Activated naive CD4-positive, alpha-beta T cell treated with anti-CD3 and anti-CD28 coated beads, Interleukin-2, amount 50 U/mL, for 72 hours (primary cell): Measurements from ENCODE around the gene ELFN1. TPM values are rescaled to one million over a fixed set of nuclear protein-coding genes. Genes with fewer than 3 reads are reported as not detected.

Source experiments
- ATAC-seq, 2 donors: fragments of 150-1000 bp; cut with Tn5 transposase; 2 replicates each; pipeline ENCODE4 v1.10.0; 2021; ENCODE audit warnings: mild to moderate bottlenecking in 2 of 2, moderate library complexity in 2 of 2
- DNase-seq, 2 donors: peaks; one replicate each; pipeline ENCODE4 v3.0.0; 2021 to 2022; ENCODE audit warnings: low spot score in 2 of 2
- H3K27ac Mint-ChIP-seq, 2 donors: one replicate each; pipeline ENCODE4 v1.8.0; 2022; ENCODE audit warnings: mild to moderate bottlenecking in 2 of 2, mixed read lengths in 2 of 2
- H3K36me3 Mint-ChIP-seq, 2 donors: one replicate each; pipeline ENCODE4 v1.8.0; 2022; ENCODE audit warnings: mixed read lengths in 2 of 2
- H3K9me3 Mint-ChIP-seq, 2 donors: one replicate each; pipeline ENCODE4 v1.8.0; 2022; ENCODE audit warnings: mixed read lengths in 2 of 2
- total RNA-seq, 2 donors: library from RNA; stranded (reverse); gene quantifications; one replicate each; pipeline ENCODE4 v1.2.3, GENCODE V29; 2022

ELFN1 gene
- total RNA-seq: under 1 TPM in 1 of 2 donors, not detected in 1; 0.07 TPM

DNA sequence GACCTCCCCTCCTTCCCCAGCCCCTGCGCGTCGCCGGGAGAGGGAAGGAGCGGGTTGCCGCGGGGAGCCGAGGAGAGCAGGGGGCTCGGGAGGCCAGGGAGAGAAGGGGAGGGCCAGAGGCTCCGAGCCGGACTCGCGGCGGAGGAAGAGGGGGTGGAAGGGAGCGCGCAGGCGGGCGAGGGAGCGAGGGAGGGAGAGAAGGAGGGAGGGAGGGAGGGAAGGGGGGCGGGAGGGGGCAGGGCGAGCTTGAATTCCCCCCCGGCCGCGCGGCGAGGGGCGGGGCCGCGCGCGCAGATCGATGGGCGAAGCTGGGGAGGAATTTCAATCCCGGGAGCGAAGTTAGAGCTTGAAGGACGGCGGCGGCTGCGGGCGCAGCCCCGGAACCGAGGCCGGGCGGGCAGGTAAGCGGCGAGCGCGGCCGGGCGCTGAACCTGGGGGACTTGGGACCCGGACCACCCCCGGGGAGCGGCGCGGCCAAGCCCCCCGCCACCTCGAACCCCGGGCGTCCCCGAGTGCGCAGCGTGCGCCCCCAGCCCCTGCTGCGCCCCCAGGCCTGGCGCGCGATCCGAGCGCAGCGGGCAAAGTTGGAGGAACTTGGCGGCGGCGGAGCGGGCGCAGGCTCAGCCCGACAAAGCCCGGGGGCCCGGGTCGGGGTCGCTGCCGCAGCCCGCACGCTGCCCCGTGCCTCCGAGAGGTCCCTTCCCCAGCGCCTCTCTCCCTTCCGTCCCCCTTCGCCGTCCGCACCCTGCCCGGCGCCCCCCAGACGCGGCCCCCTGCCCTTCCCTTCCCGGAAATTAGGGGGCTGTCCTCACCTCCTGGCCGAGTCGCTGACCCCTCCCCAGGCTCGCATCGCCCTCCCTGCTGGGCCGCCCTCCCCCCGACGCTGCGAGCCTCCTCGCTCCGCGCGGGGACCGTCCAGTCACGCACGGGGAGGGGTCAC is at the start of gene ELFN1:
Gene ELFN1, plus strand, starts transcription at position 324 of the 940 bp plus-strand sequence. CDS start 74,320 bp downstream, outside the sequence.
- Mint-ChIP-seq H3K36me3 (no peaks in the 10 kb centered on the region), H3K9me3 (no peaks in the 10 kb centered on the region), H3K27ac (no peak within 1 kb of the TSS)
- ATAC-seq (no peak), DNase-seq (peak in 1 of 2 donors; percentile 43)

DNA sequence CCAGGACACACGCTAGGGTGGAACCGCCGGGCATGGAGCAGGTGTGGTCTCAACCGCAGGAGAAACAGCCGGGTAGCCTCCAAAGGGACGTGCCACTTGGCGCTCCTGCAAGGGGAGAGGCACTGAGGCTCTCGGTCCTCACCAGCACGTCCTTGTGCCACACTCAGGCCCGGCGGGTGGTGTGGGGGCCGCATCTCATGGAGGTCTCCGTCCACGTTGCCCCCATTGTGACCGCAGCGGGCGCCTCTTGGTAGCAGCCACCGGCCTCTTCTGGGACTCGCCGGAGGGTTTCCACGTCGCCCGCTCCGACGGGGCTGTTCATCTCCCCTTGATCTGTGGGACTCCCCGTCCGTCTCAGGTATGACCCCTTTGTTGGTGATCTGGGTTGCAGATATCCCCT is 49.2 kb upstream of the ELFN1 start:
- no peaks in the 10 kb centered on the region for H3K36me3 Mint-ChIP-seq
- H3K9me3 Mint-ChIP-seq: peaks cover 0 to 8% of the 10 kb centered on the region in 2 donors
- ATAC-seq (no peak), DNase-seq (no peak)
- H3K27ac Mint-ChIP-seq: no peak overlapping the region

DNA sequence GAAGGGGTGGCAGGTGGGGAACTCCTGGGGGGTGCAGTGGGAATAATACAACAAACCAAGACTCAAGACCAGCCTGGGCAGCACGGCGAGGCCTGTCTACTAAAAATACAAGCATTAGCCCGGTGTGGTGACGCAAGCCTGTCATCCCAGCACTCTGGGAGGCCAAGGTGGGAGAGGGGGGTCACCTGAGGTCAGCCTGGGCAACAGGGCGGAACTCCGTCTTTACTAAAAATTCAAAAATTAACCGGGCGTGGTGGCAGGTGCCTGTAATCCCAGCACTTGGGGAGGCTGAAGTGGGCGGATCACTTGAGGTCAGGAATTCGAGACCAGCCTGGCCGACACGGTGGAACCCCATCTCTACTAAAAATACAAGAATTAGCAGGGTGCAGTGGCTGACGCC is 48.4 kb upstream of the ELFN1 start:
- Mint-ChIP-seq H3K9me3 (peaks cover 0 to 12% of the 10 kb centered on the region in 2 donors), H3K36me3 (no peaks in the 10 kb centered on the region), H3K27ac (no peak overlapping the region)
- DNase-seq (no peak), ATAC-seq (no peak)

DNA sequence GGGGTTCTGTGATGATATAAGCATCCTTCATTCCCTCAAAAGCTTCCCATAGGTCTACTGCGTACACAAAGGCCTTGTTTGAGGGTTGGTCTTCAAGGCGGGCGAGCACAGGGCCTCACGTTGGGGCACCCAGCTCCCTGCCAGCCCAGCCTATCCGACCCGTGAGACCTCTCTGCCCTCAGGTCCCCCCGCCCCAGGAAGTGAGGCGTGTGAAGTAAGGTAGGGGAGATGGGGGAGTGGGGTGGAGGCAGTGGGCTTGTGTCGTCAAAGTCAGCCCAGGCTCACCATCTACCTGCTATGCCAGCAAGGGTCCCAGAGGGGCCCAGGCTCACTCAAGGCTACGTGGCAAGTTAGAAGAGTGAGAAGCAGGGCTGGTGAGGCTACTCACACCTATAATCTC is 47.6 kb upstream of the ELFN1 start:
- H3K36me3 Mint-ChIP-seq: no peaks in the 10 kb centered on the region
- H3K9me3 Mint-ChIP-seq: peaks cover 0 to 14% of the 10 kb centered on the region in 2 donors
- H3K27ac Mint-ChIP-seq: peak overlapping the region in 1 of 2 donors; percentile 6
- DNase-seq (no peak), ATAC-seq (no peak)

DNA sequence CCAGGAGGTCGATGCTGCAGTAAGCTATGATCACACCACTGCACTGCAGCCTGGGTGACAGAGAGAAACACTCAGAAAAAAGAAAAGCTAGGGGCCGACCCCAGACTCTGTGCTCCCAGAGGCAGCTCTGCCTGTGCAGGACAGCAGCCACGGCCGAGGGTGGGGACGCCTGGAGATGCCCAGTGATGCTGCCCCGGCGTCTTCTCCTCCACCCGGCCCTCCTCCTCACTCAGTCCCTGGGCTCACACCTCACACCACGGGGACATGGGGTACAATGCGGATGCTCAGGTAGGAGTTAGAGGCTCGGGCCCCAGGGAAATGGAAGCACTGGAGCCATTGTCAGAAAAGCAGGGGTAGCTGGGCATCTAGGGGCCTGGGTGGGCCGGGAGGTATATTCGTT is 46.3 kb upstream of the ELFN1 start:
- Mint-ChIP-seq H3K27ac (no peak overlapping the region), H3K9me3 (peaks cover 0 to 6% of the 10 kb centered on the region in 2 donors), H3K36me3 (no peaks in the 10 kb centered on the region)
- ATAC-seq (no peak), DNase-seq (no peak)

DNA sequence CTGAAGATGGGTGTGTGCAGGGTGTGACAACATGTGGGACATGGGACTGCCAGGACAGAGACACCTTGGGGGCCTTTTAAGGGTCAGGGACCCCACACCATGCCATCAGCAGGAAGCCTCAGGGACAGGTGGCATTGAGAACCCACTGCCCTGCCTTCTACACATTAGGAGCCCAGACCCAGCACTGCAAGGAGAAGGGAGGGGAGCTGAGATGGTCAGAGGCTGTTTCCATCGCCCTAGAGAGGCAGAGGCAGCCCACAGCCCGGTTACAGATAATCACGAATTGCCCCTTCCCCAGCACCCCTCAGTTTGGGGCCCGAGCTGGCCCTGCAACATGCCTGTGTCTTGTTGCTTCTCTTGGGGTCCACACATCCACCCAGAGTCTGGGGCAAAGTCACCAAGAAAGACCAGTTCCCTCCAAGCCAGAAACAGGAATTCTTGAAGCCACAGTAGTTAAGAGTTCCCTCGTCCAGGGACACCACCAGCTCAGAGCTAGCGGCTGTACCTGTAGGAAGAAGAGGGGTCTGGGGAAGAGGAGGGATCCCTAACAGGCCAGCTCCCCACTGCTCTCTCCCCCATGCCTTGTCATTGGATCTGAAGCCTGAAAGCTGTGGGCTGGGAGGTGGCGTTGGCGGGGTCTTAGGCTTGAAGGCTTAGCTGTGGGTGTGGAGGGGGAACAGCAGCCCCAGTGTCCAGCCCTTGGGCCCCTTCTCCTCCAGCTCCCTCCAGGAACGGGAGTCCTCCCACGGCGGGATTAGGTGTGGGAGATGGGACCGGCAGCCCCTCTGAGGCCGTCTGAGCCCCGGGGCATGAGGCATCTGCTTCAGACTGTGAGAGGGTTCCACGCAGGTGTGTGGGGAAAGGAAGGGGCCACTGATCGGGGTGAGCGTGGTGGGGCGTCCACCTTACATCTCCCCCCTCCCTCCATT is 44.8 kb upstream of the ELFN1 start:
- peaks cover 0 to 6% of the 10 kb centered on the region in 2 donors for H3K9me3 Mint-ChIP-seq
- no peak for DNase-seq
- H3K27ac Mint-ChIP-seq: no peak overlapping the region
- no peak for ATAC-seq
- no peaks in the 10 kb centered on the region for H3K36me3 Mint-ChIP-seq

DNA sequence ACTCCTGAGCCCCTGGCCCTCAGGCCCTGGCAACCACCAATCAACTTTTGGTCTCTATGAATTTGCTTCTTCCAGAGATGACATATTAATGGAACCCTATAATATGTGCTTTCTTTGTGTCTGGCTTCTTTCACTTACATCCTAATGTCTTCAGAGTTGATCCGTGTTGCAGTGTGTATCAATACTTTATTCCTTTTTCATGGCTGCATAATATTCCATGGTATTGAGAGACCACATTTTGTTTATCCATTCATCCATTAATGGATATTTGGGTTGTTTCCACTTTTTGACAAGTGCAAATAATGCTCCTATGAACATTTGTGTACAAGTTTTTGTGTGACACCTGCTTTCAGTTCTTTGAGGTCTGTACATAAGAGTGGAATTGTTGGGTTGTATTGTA is 43.3 kb upstream of the ELFN1 start:
- Mint-ChIP-seq H3K27ac (no peak overlapping the region), H3K9me3 (peaks cover 9 to 10% of the 10 kb centered on the region in 2 donors), H3K36me3 (no peaks in the 10 kb centered on the region)
- ATAC-seq (no peak), DNase-seq (no peak)

DNA sequence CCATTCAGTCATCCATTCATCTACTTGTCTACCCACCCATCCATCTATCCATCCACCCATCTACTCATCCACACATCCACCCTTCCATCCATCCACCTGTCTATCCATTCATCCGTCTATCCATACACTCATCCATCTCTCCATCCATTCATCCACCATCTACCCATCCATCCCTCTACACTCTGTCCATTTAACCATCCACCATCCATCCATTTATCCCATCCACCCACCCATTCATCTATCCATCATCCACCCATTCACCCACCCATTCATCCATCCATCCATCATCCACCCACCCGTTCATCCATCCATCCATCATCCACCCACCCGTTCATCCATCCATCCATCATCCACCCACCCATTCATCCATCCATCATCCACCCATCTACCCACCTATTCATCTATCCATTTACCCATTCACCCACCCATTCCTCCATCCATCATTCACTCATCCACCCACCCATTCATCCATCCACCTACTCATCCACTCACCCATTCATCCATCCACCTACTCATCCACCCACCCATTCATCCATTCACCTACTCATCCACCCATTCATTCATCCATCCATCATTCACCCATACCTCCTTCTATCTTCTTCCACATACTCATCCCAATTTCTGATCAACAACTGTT is 39.3 kb upstream of the ELFN1 start:
- Mint-ChIP-seq H3K36me3 (peaks cover 4% of the 10 kb centered on the region in 2 donors), H3K27ac (no peak overlapping the region), H3K9me3 (peaks cover 15 to 18% of the 10 kb centered on the region in 2 donors)
- DNase-seq: no peak
- no peak for ATAC-seq

DNA sequence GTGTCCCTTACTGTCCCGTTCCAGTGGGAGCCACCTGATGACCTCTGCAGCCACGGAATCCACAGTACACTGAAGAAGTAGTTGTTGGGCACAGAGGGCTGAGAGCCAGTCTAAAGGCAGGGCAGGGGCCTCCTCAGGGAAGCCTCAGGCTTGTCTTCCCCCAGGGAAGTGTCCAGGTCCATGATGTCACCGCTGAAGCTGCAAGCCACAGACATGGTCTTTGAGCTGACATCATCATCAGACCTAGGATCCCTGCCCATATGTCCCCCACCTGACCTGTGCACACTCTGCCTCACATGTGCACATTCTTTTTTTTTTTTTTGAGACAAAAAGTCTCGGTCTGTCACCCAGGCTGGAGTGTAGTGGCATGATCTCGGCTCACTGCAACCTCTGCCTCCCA is 38.4 kb upstream of the ELFN1 start:
- DNase-seq (no peak), ATAC-seq (no peak)
- Mint-ChIP-seq H3K36me3 (peaks cover 8% of the 10 kb centered on the region in 2 donors), H3K27ac (no peak overlapping the region), H3K9me3 (peaks cover 12 to 18% of the 10 kb centered on the region in 2 donors)

DNA sequence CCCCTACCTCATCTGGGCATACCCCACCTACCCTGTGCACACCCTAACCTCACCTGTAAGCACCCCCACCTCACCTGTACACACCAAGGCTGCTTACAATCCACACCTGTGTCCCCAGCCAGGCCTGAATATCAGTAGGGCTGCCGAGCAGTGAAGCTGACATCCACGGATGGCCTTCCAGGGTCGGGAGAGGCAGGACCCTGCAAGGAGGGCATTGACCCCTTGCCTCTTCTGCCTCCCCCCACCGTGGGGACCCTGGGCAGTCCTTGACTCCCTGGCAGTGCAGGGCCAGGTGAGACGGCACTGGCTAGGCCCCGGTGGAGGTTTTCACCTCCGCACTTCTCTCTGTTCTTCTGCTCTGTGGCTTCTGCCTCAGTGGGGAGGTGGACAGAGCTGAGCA is 37.6 kb upstream of the ELFN1 start:
- no peak for ATAC-seq
- no peak for DNase-seq
- no peak overlapping the region for H3K27ac Mint-ChIP-seq

DNA sequence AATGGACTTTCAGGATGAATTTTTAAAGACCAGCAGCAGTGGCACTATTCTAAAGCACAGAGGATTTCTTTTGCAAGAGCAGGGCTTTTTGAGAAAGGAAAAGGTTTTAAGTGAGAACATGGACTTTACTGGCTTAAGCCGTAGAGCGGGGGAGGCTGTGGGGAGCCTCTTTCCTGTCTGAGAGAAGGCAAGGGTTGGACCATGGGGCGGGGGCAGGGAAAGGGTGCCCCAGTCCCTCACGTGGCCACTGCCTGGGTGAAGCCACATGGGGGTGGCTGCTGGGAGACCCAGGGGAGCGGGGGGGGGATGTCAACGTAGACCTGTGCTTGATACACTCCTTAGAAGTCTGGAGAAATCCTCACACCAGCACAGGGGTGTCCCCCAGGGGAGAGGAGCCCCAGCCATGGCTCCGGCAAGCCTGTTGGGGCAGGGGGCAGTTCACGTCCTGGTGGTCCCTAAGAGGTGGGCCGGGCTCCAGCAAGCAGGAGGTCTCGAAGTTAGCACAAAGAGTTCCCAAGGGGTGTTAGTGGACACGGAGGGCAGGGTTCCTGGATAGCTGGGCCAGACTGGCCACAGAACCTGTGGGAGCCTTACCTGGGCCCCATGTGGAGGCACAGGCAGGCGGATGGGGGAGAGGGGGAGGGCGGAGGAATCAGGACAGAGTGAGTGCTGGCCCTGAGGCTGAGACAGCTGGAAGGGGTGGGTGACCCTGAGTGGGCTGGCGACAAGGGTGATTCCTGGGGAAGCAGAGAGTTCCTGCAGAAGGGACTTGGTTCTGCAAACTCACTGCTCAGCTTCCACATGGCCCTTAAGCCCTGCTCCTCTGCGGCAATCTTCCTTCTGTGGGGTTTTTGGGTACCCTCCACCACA is 36.9 kb upstream of the ELFN1 start:
- Mint-ChIP-seq H3K9me3 (peaks cover 15 to 23% of the 10 kb centered on the region in 2 donors), H3K27ac (no peak overlapping the region), H3K36me3 (peaks cover 8 to 13% of the 10 kb centered on the region in 2 donors)
- no peak for ATAC-seq
- DNase-seq: no peak

More for the DNA sequence above, 37.6 kb upstream of the ELFN1 start:
- peaks cover 15 to 23% of the 10 kb centered on the region in 2 donors for H3K9me3 Mint-ChIP-seq
- peaks cover 8 to 13% of the 10 kb centered on the region in 2 donors for H3K36me3 Mint-ChIP-seq

DNA sequence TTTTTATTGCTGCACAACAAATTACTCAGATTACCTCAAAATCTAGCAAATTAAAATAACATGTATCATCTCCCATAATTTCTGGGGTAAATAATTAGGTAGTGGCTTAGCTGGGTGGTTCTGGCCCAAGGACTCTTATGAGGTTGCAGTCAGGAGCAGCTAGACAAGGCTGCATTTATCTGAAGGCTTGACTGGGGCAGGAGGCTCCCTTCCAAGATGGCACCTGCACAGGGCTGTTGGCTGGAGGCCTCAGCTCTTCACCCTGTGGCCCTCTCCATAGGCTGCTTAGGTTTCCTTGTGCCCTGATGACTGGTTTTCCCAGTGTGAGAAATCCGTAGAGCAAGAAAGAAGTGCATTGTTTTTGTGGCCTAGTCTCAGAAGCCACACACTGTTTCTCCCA is 34.7 kb upstream of the ELFN1 start:
- H3K9me3 Mint-ChIP-seq: peaks cover 15 to 23% of the 10 kb centered on the region in 2 donors
- peaks cover 8 to 13% of the 10 kb centered on the region in 2 donors for H3K36me3 Mint-ChIP-seq
- DNase-seq (no peak), ATAC-seq (no peak)
- H3K27ac Mint-ChIP-seq: no peak overlapping the region

DNA sequence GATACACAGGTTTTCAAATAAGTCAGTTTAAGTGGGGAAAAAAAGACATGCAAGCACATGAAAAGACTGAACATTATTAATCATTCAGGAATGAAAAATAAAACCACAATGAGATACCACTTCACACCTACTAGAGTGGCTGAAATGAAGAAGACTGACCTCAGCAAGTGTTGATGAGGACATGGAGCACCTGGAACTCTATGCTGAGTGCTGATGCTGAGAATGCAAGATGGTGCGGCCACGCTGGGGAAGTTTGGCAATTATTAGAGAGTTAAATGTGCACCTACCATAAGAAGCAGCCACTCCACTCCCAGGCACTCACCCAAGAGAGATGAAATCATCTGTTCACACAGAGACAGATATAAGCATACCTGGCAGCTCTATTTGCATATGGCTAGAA is 32.9 kb upstream of the ELFN1 start:
- DNase-seq (no peak), ATAC-seq (no peak)
- no peak overlapping the region for H3K27ac Mint-ChIP-seq
- H3K9me3 Mint-ChIP-seq: peaks cover 11 to 13% of the 10 kb centered on the region in 2 donors
- H3K36me3 Mint-ChIP-seq: peaks cover 8 to 13% of the 10 kb centered on the region in 2 donors

DNA sequence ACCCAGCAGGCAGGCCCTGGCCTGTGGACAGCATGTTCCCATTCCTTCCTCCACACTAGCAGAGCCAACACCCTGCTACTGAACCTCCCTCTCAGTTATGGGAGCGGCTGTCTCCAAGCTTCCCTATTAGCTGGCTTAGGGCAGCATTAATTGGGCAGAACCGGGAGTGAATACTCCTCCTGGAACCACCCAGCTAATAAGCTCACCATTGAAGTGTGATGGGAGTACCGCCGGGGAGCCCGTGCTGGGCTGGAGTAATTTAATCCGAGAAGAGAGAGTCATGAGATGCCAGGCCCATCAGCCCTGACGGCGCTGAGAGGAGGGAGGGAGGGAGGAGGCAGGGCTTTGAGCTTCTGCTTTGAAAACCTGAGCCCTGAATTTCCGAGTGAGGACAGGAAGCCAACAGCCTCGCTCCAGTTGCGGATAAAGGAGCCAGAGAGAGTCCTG is 31.8 kb upstream of the ELFN1 start:
- Mint-ChIP-seq H3K36me3 (peaks cover 8 to 13% of the 10 kb centered on the region in 2 donors), H3K27ac (no peak overlapping the region), H3K9me3 (peaks cover 11 to 13% of the 10 kb centered on the region in 2 donors)
- ATAC-seq (no peak), DNase-seq (no peak)

DNA sequence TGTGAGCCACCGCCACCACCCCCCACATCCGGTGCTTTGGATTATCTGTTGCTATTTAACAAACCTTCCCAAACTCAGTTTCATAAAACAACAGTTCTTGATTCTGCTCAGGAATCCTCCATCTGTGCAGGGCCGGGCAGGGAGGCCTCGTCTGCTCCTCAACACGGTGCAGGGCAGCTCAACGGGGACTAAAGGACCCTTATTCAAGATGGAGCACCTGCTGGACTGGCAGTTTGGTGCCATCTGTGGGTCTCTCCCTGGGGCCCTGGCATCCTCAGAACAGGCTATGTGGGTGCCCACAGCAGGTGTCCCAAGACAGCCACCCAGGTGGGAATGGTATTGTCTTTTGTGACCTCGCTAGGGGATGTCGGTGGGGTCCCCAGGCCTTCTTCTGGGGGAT is 31.0 kb upstream of the ELFN1 start:
- no peak for DNase-seq
- Mint-ChIP-seq H3K9me3 (peaks cover 11 to 13% of the 10 kb centered on the region in 2 donors), H3K27ac (no peak overlapping the region), H3K36me3 (peaks cover 8 to 13% of the 10 kb centered on the region in 2 donors)
- no peak for ATAC-seq
